ENCODE results near the gene RHOC.

DNA sequence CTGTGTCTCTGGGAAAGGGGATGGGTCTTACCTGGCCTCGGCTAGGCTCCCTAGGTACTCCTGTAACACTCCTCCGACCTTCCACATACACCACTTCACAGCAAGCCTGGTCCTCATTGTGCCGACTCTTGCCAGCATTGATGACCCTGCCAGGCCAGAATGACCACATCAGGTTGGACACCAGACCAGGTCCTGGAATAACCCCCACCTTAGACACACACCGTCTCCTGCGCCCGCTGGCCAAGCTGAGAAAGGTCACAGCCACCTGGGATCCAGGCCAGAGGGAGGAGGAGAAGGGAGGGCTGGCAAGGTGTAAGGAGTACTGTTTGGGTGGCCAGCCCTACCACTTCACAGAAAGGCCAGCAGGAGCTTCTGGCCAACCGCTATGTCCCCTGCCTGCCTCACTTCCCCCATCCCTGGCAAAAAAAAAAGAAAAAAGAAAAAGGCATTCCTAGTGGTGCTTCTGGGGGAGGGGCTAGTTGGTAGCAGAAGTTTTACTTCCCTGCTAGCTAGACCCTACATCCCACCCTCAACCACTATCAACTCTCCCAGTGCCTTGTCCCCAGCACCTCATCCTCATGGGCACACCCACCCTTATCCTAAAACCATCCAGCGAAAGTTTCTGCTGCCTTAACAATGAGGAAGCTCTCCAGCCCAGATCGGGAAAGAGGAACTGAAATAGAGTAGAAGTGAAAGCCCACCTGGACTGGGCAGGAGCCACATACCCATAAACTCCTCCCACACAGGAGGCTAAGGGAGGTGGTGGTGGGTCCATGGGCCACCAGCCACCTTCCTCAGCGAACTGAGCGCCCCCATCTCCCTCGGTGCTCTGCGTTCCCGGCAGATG is 6.8 kb upstream of the RHOC start:
- no peak for TF ChIP-seq POLR2A (IDR thresholded peaks at IDR 0.05; ENCODE audit: low read length)
- TF ChIP-seq GATA1 (IDR thresholded peaks at IDR 0.05; ENCODE audit: low read depth, low read length), result no peak
